MM.1S (cell line): ENCODE measurements around the gene ARFIP1.

ENCODE experiments used
- DNase-seq: peaks from one replicate; pipeline ENCODE4 v3.0.0-alpha.2; 2015
- H2AFZ ChIP-seq: fragments of 300-600 bp; sonication (generic); 2 replicates; pipeline ENCODE4 v1.6.0; 2016; ENCODE audit warnings: antibody characterized with exemption, low read length
- H3F3A ChIP-seq: fragments of 300-600 bp; sonication (generic); 2 replicates; pipeline ENCODE4 v1.6.1; 2016; ENCODE audit warnings: mild to moderate bottlenecking, antibody characterized with exemption, low read length, moderate library complexity, mixed read lengths; ENCODE audit not compliant: insufficient read depth
- H3K27ac ChIP-seq: fragments of 300-600 bp; sonication (generic); 2 replicates; pipeline ENCODE4 v1.5.1; 2016; ENCODE audit warnings: mild to moderate bottlenecking, low read length
- H3K27me3 ChIP-seq: fragments of 300-600 bp; sonication (generic); replicated peaks from 2 replicates; pipeline ENCODE4 v1.6.0; 2016; ENCODE audit warnings: low read length; ENCODE audit not compliant: insufficient read depth
- H3K36me3 ChIP-seq: fragments of 300-600 bp; sonication (generic); replicated peaks from 2 replicates; pipeline ENCODE4 v1.6.1; 2016; ENCODE audit warnings: mild to moderate bottlenecking, low read length, mixed read lengths; ENCODE audit not compliant: insufficient read depth
- H3K4me1 ChIP-seq: fragments of 300-600 bp; sonication (generic); 2 replicates; pipeline ENCODE4 v1.6.1; 2016; ENCODE audit warnings: low read length, mixed read lengths
- H3K4me2 ChIP-seq: fragments of 300-600 bp; sonication (generic); 2 replicates; pipeline ENCODE4 v1.6.0; 2016; ENCODE audit warnings: low read depth, low read length
- H3K4me3 ChIP-seq: fragments of 300-600 bp; sonication (generic); 2 replicates; pipeline ENCODE4 v1.5.1; 2016; ENCODE audit warnings: low read length, mixed read lengths
- H3K79me2 ChIP-seq: fragments of 300-600 bp; sonication (generic); 2 replicates; pipeline ENCODE4 v1.6.1; 2016; ENCODE audit warnings: mixed run types, low read length, mixed read lengths
- H3K9ac ChIP-seq: fragments of 300-600 bp; sonication (generic); 2 replicates; pipeline ENCODE4 v1.6.1; 2016; ENCODE audit warnings: low read length, mixed read lengths
- H3K9me2 ChIP-seq: fragments of 300-600 bp; sonication (generic); replicated peaks from 2 replicates; pipeline ENCODE4 v1.6.1; 2016; ENCODE audit warnings: mild to moderate bottlenecking, low read length, mixed read lengths; ENCODE audit not compliant: insufficient read depth
- H3K9me3 ChIP-seq: fragments of 300-600 bp; sonication (generic); replicated peaks from 2 replicates; pipeline ENCODE4 v1.6.1; 2016; ENCODE audit warnings: mild to moderate bottlenecking, low read length, mixed read lengths; ENCODE audit not compliant: insufficient read depth
- H4K20me1 ChIP-seq: fragments of 300-600 bp; sonication (generic); 2 replicates; pipeline ENCODE4 v1.6.1; 2016; ENCODE audit warnings: mild to moderate bottlenecking, low read length, moderate library complexity, mixed read lengths; ENCODE audit not compliant: insufficient read depth
- CTCF ChIP-seq: fragments of 300-600 bp; sonication (generic); IDR thresholded peaks from 2 replicates; pipeline ENCODE4 v1.5.1; 2016; ENCODE audit warnings: antibody characterized with exemption, low read length, mixed read lengths
- EZH2 ChIP-seq: fragments of 300-600 bp; sonication (generic); optimal IDR thresholded peaks from 2 replicates; pipeline ENCODE3; 2017; ENCODE audit warnings: low read depth, mild to moderate bottlenecking, antibody characterized with exemption, low read length, mixed read lengths
- EZH2phosphoT487 ChIP-seq: fragments of 300-600 bp; sonication (generic); IDR thresholded peaks from 2 replicates; pipeline ENCODE4 v1.6.1; 2018; ENCODE audit warnings: antibody characterized with exemption, low read length

ARFIP1 gene

GRCh38 chr4:152949930-152950329 is 170.2 kb downstream of the ARFIP1 start:
- H3K79me2 ChIP-seq: no peaks in the 10 kb centered on the region
- no peaks in the 10 kb centered on the region for H3K27me3 ChIP-seq
- H3K27ac ChIP-seq: no peak overlapping the region
- H4K20me1 ChIP-seq: no peaks in the 10 kb centered on the region
- TF ChIP-seq CTCF (no peak), EZH2phosphoT487 (no peak), EZH2 (no peak)
- DNase-seq: no peak
- H3K4me1 ChIP-seq: no peaks in the 10 kb centered on the region
- no peak overlapping the region for H2AFZ ChIP-seq
- no peak overlapping the region for H3K4me3 ChIP-seq
- no peaks in the 10 kb centered on the region for H3F3A ChIP-seq
- H3K9me2 ChIP-seq: no peaks in the 10 kb centered on the region
- H3K9ac ChIP-seq: no peak overlapping the region
- H3K9me3 ChIP-seq: no peaks in the 10 kb centered on the region
- no peaks in the 10 kb centered on the region for H3K36me3 ChIP-seq
- no peak overlapping the region for H3K4me2 ChIP-seq

GRCh38 chr4:152950402-152951274 is 170.9 kb downstream of the ARFIP1 start:
- no peak for DNase-seq
- Histone ChIP-seq H3K79me2 (no peaks in the 10 kb centered on the region), H3K27ac (no peak overlapping the region)

GRCh38 chr4:152951348-152951747 is 171.6 kb downstream of the ARFIP1 start:
- Histone ChIP-seq H3F3A (no peaks in the 10 kb centered on the region), H2AFZ (no peak overlapping the region), H3K4me2 (no peak overlapping the region), H4K20me1 (no peaks in the 10 kb centered on the region), H3K4me1 (no peaks in the 10 kb centered on the region), H3K9me2 (no peaks in the 10 kb centered on the region), H3K4me3 (no peak overlapping the region), H3K27me3 (no peaks in the 10 kb centered on the region), H3K9me3 (no peaks in the 10 kb centered on the region), H3K36me3 (no peaks in the 10 kb centered on the region), H3K27ac (no peak overlapping the region), H3K9ac (no peak overlapping the region), H3K79me2 (no peaks in the 10 kb centered on the region)
- no peak for DNase-seq
- no peak for TF ChIP-seq EZH2
- no peak for TF ChIP-seq CTCF
- TF ChIP-seq EZH2phosphoT487: no peak

More at GRCh38 chr4:152950402-152951274, 170.9 kb downstream of the ARFIP1 start:
- no peaks in the 10 kb centered on the region for H3K27me3 ChIP-seq
- no peak overlapping the region for H3K4me3 ChIP-seq
- no peak overlapping the region for H3K9ac ChIP-seq
- no peaks in the 10 kb centered on the region for H3K9me2 ChIP-seq
- H3K4me1 ChIP-seq: no peaks in the 10 kb centered on the region
- no peak overlapping the region for H3K4me2 ChIP-seq
- TF ChIP-seq EZH2phosphoT487 (no peak), CTCF (no peak), EZH2 (no peak)
- no peak overlapping the region for H2AFZ ChIP-seq
- no peaks in the 10 kb centered on the region for H3K9me3 ChIP-seq
- no peaks in the 10 kb centered on the region for H3F3A ChIP-seq
- no peaks in the 10 kb centered on the region for H3K36me3 ChIP-seq
- no peaks in the 10 kb centered on the region for H4K20me1 ChIP-seq
